Measurements from ENCODE around the gene TUBB4B.

DNA sequence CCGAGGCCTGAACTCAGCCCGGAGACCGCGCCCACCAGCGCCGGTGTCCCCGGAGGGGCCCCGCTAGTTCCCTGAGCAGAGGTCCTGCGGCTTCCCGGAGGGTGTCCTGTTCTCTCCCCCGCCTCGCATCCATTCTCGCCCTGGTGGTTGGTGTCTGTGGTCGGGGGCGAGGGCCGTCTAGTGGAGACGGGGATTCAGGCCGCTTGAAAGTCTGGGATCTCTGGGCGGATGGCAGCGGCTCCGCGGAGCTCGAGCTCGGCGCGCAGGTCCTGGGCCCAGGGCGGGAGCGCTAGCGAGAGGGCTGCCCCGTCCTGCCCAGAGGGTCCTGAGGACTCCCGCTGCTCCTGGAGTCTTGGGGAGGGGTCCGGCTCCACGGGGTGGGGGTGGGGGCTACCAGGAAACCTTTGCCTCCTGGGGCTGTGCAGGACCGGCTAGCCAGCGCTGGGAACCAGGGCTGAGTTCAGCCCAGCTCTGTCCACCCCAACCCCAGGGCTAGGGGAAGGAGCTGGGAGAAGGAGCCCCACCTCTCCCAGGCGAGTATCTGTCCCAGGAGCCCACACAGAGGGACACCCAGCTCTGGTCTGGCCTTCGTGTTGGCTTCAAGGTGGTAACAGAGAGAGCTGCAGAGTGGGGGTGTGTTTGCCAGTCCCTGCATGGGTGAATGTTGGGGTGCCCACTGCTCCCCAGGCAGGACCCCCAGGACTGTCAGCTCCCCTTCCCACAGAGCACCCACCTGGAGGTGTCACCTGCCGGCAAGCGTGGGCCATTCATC, 40.4 kb downstream of the TUBB4B start:
- TF ChIP-seq, protein P1, sequence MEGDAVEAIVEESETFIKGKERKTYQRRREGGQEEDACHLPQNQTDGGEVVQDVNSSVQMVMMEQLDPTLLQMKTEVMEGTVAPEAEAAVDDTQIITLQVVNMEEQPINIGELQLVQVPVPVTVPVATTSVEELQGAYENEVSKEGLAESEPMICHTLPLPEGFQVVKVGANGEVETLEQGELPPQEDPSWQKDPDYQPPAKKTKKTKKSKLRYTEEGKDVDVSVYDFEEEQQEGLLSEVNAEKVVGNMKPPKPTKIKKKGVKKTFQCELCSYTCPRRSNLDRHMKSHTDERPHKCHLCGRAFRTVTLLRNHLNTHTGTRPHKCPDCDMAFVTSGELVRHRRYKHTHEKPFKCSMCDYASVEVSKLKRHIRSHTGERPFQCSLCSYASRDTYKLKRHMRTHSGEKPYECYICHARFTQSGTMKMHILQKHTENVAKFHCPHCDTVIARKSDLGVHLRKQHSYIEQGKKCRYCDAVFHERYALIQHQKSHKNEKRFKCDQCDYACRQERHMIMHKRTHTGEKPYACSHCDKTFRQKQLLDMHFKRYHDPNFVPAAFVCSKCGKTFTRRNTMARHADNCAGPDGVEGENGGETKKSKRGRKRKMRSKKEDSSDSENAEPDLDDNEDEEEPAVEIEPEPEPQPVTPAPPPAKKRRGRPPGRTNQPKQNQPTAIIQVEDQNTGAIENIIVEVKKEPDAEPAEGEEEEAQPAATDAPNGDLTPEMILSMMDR (IDR thresholded peaks at IDR 0.05; ENCODE audit: low read length) = no peak
- TF ChIP-seq EZH2 (IDR thresholded peaks at IDR 0.05; ENCODE audit: borderline replicate concordance, low read length) = no peak
